GM23338 (cell line): ENCODE results near the gene PPP2CA. TPM values are rescaled to one million over a fixed set of nuclear protein-coding genes. Genes with fewer than 3 reads are reported as not detected.
"Not testable (repeated sequence)": the region's sequence is repeated elsewhere in the genome, so short reads cannot be mapped to it uniquely, and the experiment has no call there.

Source experiments
- ATAC-seq: fragments of 200-7000 bp; cut with Tn5 transposase; 3 replicates; pipeline ENCODE4 v1.9.1; 2020
- DNase-seq: peaks from one replicate; pipeline ENCODE4 v3.0.0-alpha.2; 2015; ENCODE audit warnings: low spot score
- H2AFZ ChIP-seq: fragments of 200-600 bp; sonication (generic); 2 replicates; pipeline ENCODE4 v1.8.0; 2016; ENCODE audit warnings: antibody characterized with exemption, mild to moderate bottlenecking, moderate library complexity
- H3F3A ChIP-seq: fragments of 200-600 bp; sonication (generic); replicated peaks from 2 replicates; pipeline ENCODE4 v1.8.0; 2017; ENCODE audit warnings: antibody characterized with exemption, mixed run types, low read depth
- H3K27ac ChIP-seq: fragments of 200-600 bp; sonication (generic); 2 replicates; pipeline ENCODE4 v1.6.1; 2016; ENCODE audit warnings: low read depth
- H3K27me3 ChIP-seq: fragments of 200-600 bp; sonication (generic); 2 replicates; pipeline ENCODE4 v1.8.0; 2016; ENCODE audit warnings: mild to moderate bottlenecking, mixed run types, moderate library complexity; ENCODE audit not compliant: insufficient read depth
- H3K36me3 ChIP-seq: fragments of 200-600 bp; sonication (generic); 2 replicates; pipeline ENCODE4 v1.8.0; 2016; ENCODE audit warnings: mild to moderate bottlenecking; ENCODE audit not compliant: insufficient read depth
- H3K4me1 ChIP-seq: fragments of 200-600 bp; sonication (generic); 2 replicates; pipeline ENCODE4 v1.8.0; 2016; ENCODE audit warnings: mild to moderate bottlenecking, moderate library complexity; ENCODE audit not compliant: insufficient read depth
- H3K4me2 ChIP-seq: fragments of 200-600 bp; sonication (generic); 2 replicates; pipeline ENCODE4 v1.7.1; 2017; ENCODE audit warnings: mixed run types
- H3K4me3 ChIP-seq: fragments of 200-600 bp; sonication (generic); 2 replicates; pipeline ENCODE4 v1.6.1; 2016; ENCODE audit warnings: mixed run types
- H3K79me2 ChIP-seq: fragments of 200-600 bp; sonication (generic); replicated peaks from 2 replicates; pipeline ENCODE4 v1.8.0; 2017; ENCODE audit warnings: mild to moderate bottlenecking; ENCODE audit not compliant: insufficient read depth
- H3K9me2 ChIP-seq: fragments of 200-600 bp; sonication (generic); 2 replicates; pipeline ENCODE4 v1.8.0; 2017; ENCODE audit not compliant: insufficient read depth
- H4K20me1 ChIP-seq: fragments of 200-600 bp; sonication (generic); replicated peaks from 2 replicates; pipeline ENCODE4 v1.8.0; 2017; ENCODE audit warnings: mild to moderate bottlenecking; ENCODE audit not compliant: insufficient read depth
- H3K27ac Mint-ChIP-seq: 2 replicates; pipeline ENCODE4 v1.8.0; 2020; ENCODE audit warnings: inconsistent platforms, mild to moderate bottlenecking, moderate library complexity, mixed read lengths
- H3K27me3 Mint-ChIP-seq: 3 replicates; pipeline ENCODE4 v1.8.0; 2022; ENCODE audit warnings: low read depth, mild to moderate bottlenecking, moderate library complexity, mixed read lengths, inconsistent platforms; ENCODE audit not compliant: insufficient read depth, poor library complexity
- H3K36me3 Mint-ChIP-seq: 3 replicates; pipeline ENCODE4 v1.8.0; 2021; ENCODE audit warnings: low read depth, mild to moderate bottlenecking, inconsistent platforms, moderate library complexity, mixed read lengths
- H3K4me1 Mint-ChIP-seq: 3 replicates; pipeline ENCODE4 v1.8.0; 2020; ENCODE audit warnings: mild to moderate bottlenecking, inconsistent platforms, mixed read lengths
- H3K4me3 Mint-ChIP-seq: 3 replicates; pipeline ENCODE4 v1.8.0; 2021; ENCODE audit warnings: moderate library complexity, mild to moderate bottlenecking, inconsistent platforms, mixed read lengths
- H3K9me3 Mint-ChIP-seq: 3 replicates; pipeline ENCODE4 v1.8.0; 2020; ENCODE audit warnings: moderate library complexity, mild to moderate bottlenecking, inconsistent platforms, mixed read lengths
- CREB1 ChIP-seq: fragments of 250-450 bp; sonication (Bioruptor Pico); IDR thresholded peaks from 2 replicates; pipeline ENCODE4 v1.5.0; 2020; ENCODE audit warnings: low read depth, mild to moderate bottlenecking, moderate library complexity
- CTCF ChIP-seq, 2 experiments: fragments of 200-600 bp in 1 of 2; sonication (generic) in 1 of 2; conservative IDR thresholded peaks; 2 replicates each; pipeline versions ENCODE4 v1.5.1 to v1.6.1; 2016 to 2017; ENCODE audit warnings: antibody characterized with exemption in 2 of 2, low read depth in 2 of 2, mild to moderate bottlenecking in 2 of 2, moderate library complexity in 1 of 2
- EZH2phosphoT487 ChIP-seq: fragments of 200-600 bp; sonication (generic); IDR thresholded peaks from one replicate; pipeline ENCODE4 v1.8.1; 2018; ENCODE audit warnings: antibody characterized with exemption; ENCODE audit not compliant: unreplicated experiment
- JUNB ChIP-seq: IDR thresholded peaks from one replicate; pipeline ENCODE4 v1.6.1; 2016; ENCODE audit warnings: antibody characterized with exemption; ENCODE audit not compliant: unreplicated experiment
- NANOG ChIP-seq: IDR thresholded peaks from 2 replicates; pipeline ENCODE4 v1.6.1; 2016; ENCODE audit warnings: antibody characterized with exemption, borderline replicate concordance
- REST ChIP-seq: IDR thresholded peaks from one replicate; pipeline ENCODE4 v1.6.1; 2018; ENCODE audit warnings: antibody characterized with exemption; ENCODE audit not compliant: unreplicated experiment
- STAT1 ChIP-seq: IDR thresholded peaks from one replicate; pipeline ENCODE4 v1.6.1; 2016; ENCODE audit warnings: antibody characterized with exemption; ENCODE audit not compliant: unreplicated experiment
- ZNF114 ChIP-seq: fragments of 250-450 bp; sonication (Bioruptor Pico); IDR thresholded peaks from 2 replicates; pipeline ENCODE4 v1.5.0; 2020; ENCODE audit warnings: mild to moderate bottlenecking, moderate library complexity
- ZNF462 ChIP-seq: fragments of 250-450 bp; sonication (Bioruptor Pico); IDR thresholded peaks from 2 replicates; pipeline ENCODE4 v1.5.0; 2020; ENCODE audit warnings: mild to moderate bottlenecking, moderate library complexity
- polyA plus RNA-seq: library from polyadenylated mRNA; unstranded; fragments of >200 nt; fragmentation: Nextera tagmentation; extraction: Ambion mirVana; gene quantifications from 2 replicates; pipeline ENCODE4 v1.2.1, GENCODE V29; 2016
- total RNA-seq: library from RNA; depleted of rRNA; stranded (reverse); fragments of >200 nt; shearing (Covaris generic); gene quantifications from 2 replicates; pipeline ENCODE4 v1.2.3, GENCODE V29; 2014

Gene PPP2CA
- total and polyA plus RNA-seq, 2 experiments from 2014 or later: 131 to 316 TPM

GRCh38 chr5:134215757-134216156 is 10.1 kb downstream of the PPP2CA start:
- Mint-ChIP-seq H3K36me3 (peaks cover 20% of the 10 kb centered on the region; the same call in 2 of the 3 replicates), H3K27ac (no peak overlapping the region), H3K27me3 (peaks cover 3% of the 10 kb centered on the region), H3K9me3 (no peaks in the 10 kb centered on the region), H3K4me1 (peaks cover 26% of the 10 kb centered on the region), H3K4me3 (no peak overlapping the region)
- Histone ChIP-seq H3K27me3 (no peaks in the 10 kb centered on the region), H3K27ac (no peak overlapping the region), H3K4me1 (peaks cover 18% of the 10 kb centered on the region), H2AFZ (no peak overlapping the region), H3K4me2 (no peak overlapping the region), H4K20me1 (peaks cover 91% of the 10 kb centered on the region), H3K4me3 (no peak overlapping the region), H3K36me3 (no peaks in the 10 kb centered on the region), H3F3A (no peaks in the 10 kb centered on the region), H3K9me2 (no peaks in the 10 kb centered on the region), H3K79me2 (peaks cover 100% of the 10 kb centered on the region)
- TF ChIP-seq JUNB (no peak), REST (no peak), CTCF (conservative IDR thresholded peaks at IDR 0.05; ENCODE audit: low read depth in 2 of 2) (no peak), EZH2phosphoT487 (no peak), ZNF462 (CRISPR knock-in tag) (no peak), STAT1 (no peak), NANOG (no peak), CREB1 (CRISPR knock-in tag) (no peak), ZNF114 (CRISPR knock-in tag) (no peak)
- ATAC-seq: no peak
- no peak for DNase-seq

GRCh38 chr5:134211263-134212031 is 14.4 kb downstream of the PPP2CA start:
- not testable (repeated sequence) for ATAC-seq, H3K4me3 ChIP-seq, H2AFZ ChIP-seq, H3K27me3 Mint-ChIP-seq, H3K9me2 ChIP-seq, H3K4me2 ChIP-seq, H3K27ac ChIP-seq, H3K9me3 Mint-ChIP-seq, DNase-seq, H3K36me3 ChIP-seq, H3K4me3 Mint-ChIP-seq, H3K36me3 Mint-ChIP-seq, H3K27ac Mint-ChIP-seq, H3F3A ChIP-seq, H3K27me3 ChIP-seq
- peaks cover 100% of the 10 kb centered on the region for H3K79me2 ChIP-seq
- peaks cover 22% of the 10 kb centered on the region for H3K4me1 Mint-ChIP-seq
- H3K4me1 ChIP-seq: peaks cover 13% of the 10 kb centered on the region; the same call in 1 of the 2 replicates
- H4K20me1 ChIP-seq: peaks cover 84% of the 10 kb centered on the region
